ENCODE results near the gene EVC2. TPM values are rescaled to one million over a fixed set of nuclear protein-coding genes. Genes with fewer than 3 reads are reported as not detected.

EVC2 gene
- total RNA-seq, 1 experiment from 2014 or later, result 7.8 TPM

GRCh38 chr4:5710961-5711478 is 2.7 kb upstream of the EVC2 start, which contains the start of gene EVC:
TSS of gene EVC (plus strand) at chr4:5711201. CDS start at chr4:5711381, 180 bp downstream.
- Histone ChIP-seq H3K9ac (ENCODE audit: extremely low read depth, insufficient read length, low read length) (no peak within 1 kb of the TSS), H3K79me1 (ENCODE audit: insufficient read depth, low read depth, low read length, poor library complexity, severe bottlenecking) (no peaks in the 10 kb centered on the region), H2AFZ (ENCODE audit: low read length) (peak within 1 kb of the TSS; percentile 26), H3K18ac (ENCODE audit: insufficient read length, low read depth, low read length) (no peak within 1 kb of the TSS), H3K23me2 (ENCODE audit: insufficient read length, low read depth, low read length, poor library complexity, severe bottlenecking) (peaks cover 23% of the 10 kb centered on the region), H2BK15ac (ENCODE audit: low read depth, low read length) (no peak within 1 kb of the TSS), H3K4ac (ENCODE audit: low read depth, low read length) (no peak within 1 kb of the TSS), H2BK12ac (ENCODE audit: insufficient read length, low read depth, low read length) (no peak within 1 kb of the TSS), H3K27me3 (ENCODE audit: insufficient read depth, low read length) (peaks cover 5% of the 10 kb centered on the region; the same call in 1 of the 2 replicates), H3K56ac (ENCODE audit: insufficient read length, low read depth, low read length) (no peak within 1 kb of the TSS), H2BK120ac (ENCODE audit: low read depth, low read length, poor library complexity, severe bottlenecking) (no peak within 1 kb of the TSS), H4K5ac (ENCODE audit: insufficient read length, low read depth, low read length) (no peak within 1 kb of the TSS), H2AK5ac (ENCODE audit: insufficient read length, low read length) (no peak within 1 kb of the TSS), H3T11ph (ENCODE audit: low read length) (no peak within 1 kb of the TSS), H3K9me3 (ENCODE audit: control insufficient read depth, low read depth, low read length) (no peaks in the 10 kb centered on the region), H3K79me2 (ENCODE audit: insufficient read depth, low read length) (no peaks in the 10 kb centered on the region; the same call in 1 of the 2 replicates), H4K8ac (replicated peaks; ENCODE audit: insufficient read length, low read depth, low read length) (no peak within 1 kb of the TSS), H4K91ac (ENCODE audit: insufficient read length, low read depth, low read length) (no peak within 1 kb of the TSS), H4K20me1 (ENCODE audit: control insufficient read depth, insufficient read depth, insufficient read length) (no peaks in the 10 kb centered on the region), H3K4me2 (ENCODE audit: insufficient read depth, insufficient read length, low read length) (peak within 1 kb of the TSS; percentile 47), H2BK20ac (ENCODE audit: low read depth, low read length, poor library complexity, severe bottlenecking) (no peak within 1 kb of the TSS), H3K23ac (ENCODE audit: insufficient read length, low read depth, low read length) (no peak within 1 kb of the TSS), H3K14ac (ENCODE audit: insufficient read depth, low read length) (no peak within 1 kb of the TSS; the same call in 1 of the 2 replicates), H2BK5ac (ENCODE audit: insufficient read length, low read length) (no peak within 1 kb of the TSS), H3K27ac (ENCODE audit: insufficient read length, low read depth, low read length) (no peak within 1 kb of the TSS), H3K4me1 (ENCODE audit: insufficient read depth, low read length) (no peaks in the 10 kb centered on the region)
- H3K9me3 Mint-ChIP-seq, result peaks cover 11 to 13% of the 10 kb centered on the region in 2 experiments
- WGBS (ENCODE audit: extremely low coverage, insufficient read length, low lambda C conversion rate), result no CpG with 5 or more reads among the region's 49 CpGs
- H3K4me3 Mint-ChIP-seq, result peak within 1 kb of the TSS; percentile 68 to 85
- TF ChIP-seq CTCF (conservative IDR thresholded peaks at IDR 0.05), result no peak
- peaks cover 19 to 34% of the 10 kb centered on the region in 2 experiments for H3K4me1 Mint-ChIP-seq
- peaks cover 26% of the 10 kb centered on the region for H3K27me3 Mint-ChIP-seq (ENCODE audit: low read depth)
- peak; percentile 82 for DNase-seq
- peak within 1 kb of the TSS in 1 of 3 experiments; percentile 3; a peak in 2 of 7 replicates for H3K27ac Mint-ChIP-seq
- H3K36me3 Mint-ChIP-seq (ENCODE audit: insufficient read depth in 1 of 3, low read depth in 3 of 3), result peaks cover 11 to 25% (median 17%) of the 10 kb centered on the region in 3 experiments
